Neural cell (in vitro differentiated cells): ENCODE measurements around the gene EBPL.
"Not testable (repeated sequence)": the region's sequence is repeated elsewhere in the genome, so short reads cannot be mapped to it uniquely, and the experiment has no call there.

ENCODE experiments used
- EP300 ChIP-seq: fragments of 450-650 bp; conservative IDR thresholded peaks from 2 replicates; pipeline ENCODE4 v1.6.1; 2014; ENCODE audit warnings: antibody characterized with exemption, mild to moderate bottlenecking, moderate library complexity; ENCODE audit not compliant: poor library complexity, severe bottlenecking
- EZH2 ChIP-seq: fragments of 200-600, 300-800 bp; shearing (Covaris generic), sonication (generic); IDR thresholded peaks from 2 replicates; pipeline ENCODE4 v1.6.1; 2014; ENCODE audit warnings: antibody characterized with exemption, low read length, borderline replicate concordance, mild to moderate bottlenecking; ENCODE audit not compliant: insufficient read depth, poor library complexity, severe bottlenecking
- MXI1 ChIP-seq: fragments of 450-650 bp; conservative IDR thresholded peaks from 2 replicates; pipeline ENCODE4 v1.6.1; 2014; ENCODE audit warnings: antibody characterized with exemption, mild to moderate bottlenecking; ENCODE audit not compliant: poor library complexity, severe bottlenecking
- POLR2AphosphoS5 ChIP-seq: IDR thresholded peaks from 2 replicates; pipeline ENCODE4 v1.6.1; 2012
- RAD21 ChIP-seq: fragments of 450-650 bp; conservative IDR thresholded peaks from 2 replicates; pipeline ENCODE4 v1.6.1; 2014; ENCODE audit warnings: antibody characterized with exemption, mild to moderate bottlenecking, moderate library complexity
- SMC3 ChIP-seq: fragments of 450-650 bp; conservative IDR thresholded peaks from 2 replicates; pipeline ENCODE4 v1.6.1; 2014; ENCODE audit warnings: antibody characterized with exemption, mild to moderate bottlenecking, moderate library complexity; ENCODE audit not compliant: poor library complexity
- TAF1 ChIP-seq: IDR thresholded peaks from 2 replicates; pipeline ENCODE4 v1.6.1; 2012; ENCODE audit warnings: low read depth
- TF ChIP-seq, protein P1 (sequence below): fragments of 450-650 bp; IDR thresholded peaks from 2 replicates; pipeline ENCODE4 v1.5.1; 2014; ENCODE audit warnings: antibody characterized with exemption, mild to moderate bottlenecking, moderate library complexity; ENCODE audit not compliant: poor library complexity, severe bottlenecking

DNA sequence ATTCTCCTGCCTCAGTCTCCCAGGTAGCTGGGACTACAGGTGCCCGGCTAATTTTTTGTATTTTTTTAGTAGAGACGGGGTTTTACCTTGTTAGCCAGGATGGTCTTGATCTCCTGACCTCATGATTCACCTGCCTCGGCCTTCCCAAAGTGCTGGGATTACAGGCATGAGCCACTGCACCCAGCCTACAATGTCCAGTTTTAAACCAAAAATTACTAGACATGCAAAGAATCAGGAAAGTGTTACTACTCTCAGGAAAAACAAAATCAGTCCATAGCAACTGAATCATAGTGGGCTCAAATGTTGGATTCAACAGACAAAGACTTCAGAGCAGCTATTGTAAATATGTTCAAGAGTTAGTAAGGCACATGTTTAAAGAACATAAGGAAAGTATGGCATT is 79.2 kb downstream of the EBPL start:
- TF ChIP-seq, protein P1, sequence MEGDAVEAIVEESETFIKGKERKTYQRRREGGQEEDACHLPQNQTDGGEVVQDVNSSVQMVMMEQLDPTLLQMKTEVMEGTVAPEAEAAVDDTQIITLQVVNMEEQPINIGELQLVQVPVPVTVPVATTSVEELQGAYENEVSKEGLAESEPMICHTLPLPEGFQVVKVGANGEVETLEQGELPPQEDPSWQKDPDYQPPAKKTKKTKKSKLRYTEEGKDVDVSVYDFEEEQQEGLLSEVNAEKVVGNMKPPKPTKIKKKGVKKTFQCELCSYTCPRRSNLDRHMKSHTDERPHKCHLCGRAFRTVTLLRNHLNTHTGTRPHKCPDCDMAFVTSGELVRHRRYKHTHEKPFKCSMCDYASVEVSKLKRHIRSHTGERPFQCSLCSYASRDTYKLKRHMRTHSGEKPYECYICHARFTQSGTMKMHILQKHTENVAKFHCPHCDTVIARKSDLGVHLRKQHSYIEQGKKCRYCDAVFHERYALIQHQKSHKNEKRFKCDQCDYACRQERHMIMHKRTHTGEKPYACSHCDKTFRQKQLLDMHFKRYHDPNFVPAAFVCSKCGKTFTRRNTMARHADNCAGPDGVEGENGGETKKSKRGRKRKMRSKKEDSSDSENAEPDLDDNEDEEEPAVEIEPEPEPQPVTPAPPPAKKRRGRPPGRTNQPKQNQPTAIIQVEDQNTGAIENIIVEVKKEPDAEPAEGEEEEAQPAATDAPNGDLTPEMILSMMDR: not testable (repeated sequence)
- not testable (repeated sequence) for TF ChIP-seq POLR2AphosphoS5, EP300, MXI1, EZH2, TAF1, SMC3, RAD21
